MCF 10A (cell line): ENCODE measurements around the gene ARHGEF16. TPM values are rescaled to one million over a fixed set of nuclear protein-coding genes. Genes with fewer than 3 reads are reported as not detected.

Experiments
- BruUV-seq: library from RNA; stranded (reverse); fragments of 400-500 nt; replicated peaks from 2 replicates; lab custom pipeline; 2021; lab: Mats Ljungman, UMichigan
- CTCF ChIA-PET: fragments of 300-600 bp; sonication (Branson Sonifier 250); formaldehyde crosslinking; extraction: SDS; loops from one replicate; lab custom pipeline; 2021; ENCODE audit warnings: antibody characterized with exemption, inconsistent platforms; lab: Yijun Ruan, JAX
- POLR2A ChIA-PET: fragments of 300-600, 350-650 bp; sonication (Branson Sonifier 250); formaldehyde crosslinking; extraction: SDS; loops from one replicate; lab custom pipeline; 2020; ENCODE audit warnings: antibody characterized with exemption, inconsistent platforms; lab: Yijun Ruan, JAX
- DNase-seq: peaks from one replicate; pipeline ENCODE4 v3.0.0-alpha.2; 2018; ENCODE audit not compliant: unreplicated experiment
- H3K27ac Mint-ChIP-seq: one replicate; pipeline ENCODE4 v1.8.0; 2022; ENCODE audit warnings: mild to moderate bottlenecking, low read depth, mixed read lengths; ENCODE audit not compliant: unreplicated experiment
- H3K27me3 Mint-ChIP-seq: one replicate; pipeline ENCODE4 v1.8.0; 2022; ENCODE audit warnings: mixed read lengths; ENCODE audit not compliant: insufficient read depth, unreplicated experiment
- H3K36me3 Mint-ChIP-seq: one replicate; pipeline ENCODE4 v1.8.0; 2022; ENCODE audit warnings: mild to moderate bottlenecking, moderate library complexity, mixed read lengths; ENCODE audit not compliant: insufficient read depth, unreplicated experiment
- H3K4me1 Mint-ChIP-seq: one replicate; pipeline ENCODE4 v1.8.0; 2022; ENCODE audit warnings: mixed read lengths; ENCODE audit not compliant: insufficient read depth, unreplicated experiment
- H3K4me3 Mint-ChIP-seq: one replicate; pipeline ENCODE4 v1.8.0; 2022; ENCODE audit warnings: mild to moderate bottlenecking, moderate library complexity, mixed read lengths; ENCODE audit not compliant: unreplicated experiment
- H3K9me3 Mint-ChIP-seq: one replicate; pipeline ENCODE4 v1.8.0; 2022; ENCODE audit warnings: mixed read lengths; ENCODE audit not compliant: unreplicated experiment
- intact Hi-C: fragments of 100-400 bp; cut with micrococcal nuclease; formaldehyde crosslinking; loops from 2 replicates; pipeline ENCODE4 v1.14.1; 2022
- total RNA-seq: library from RNA; stranded (reverse); gene quantifications from 2 replicates; pipeline ENCODE4 v1.2.3, GENCODE V29; 2022
- TF ChIP-seq, protein P1 (sequence below): fragments of 200-600 bp; IDR thresholded peaks from one replicate; pipeline ENCODE4 v1.8.0; 2022; ENCODE audit warnings: antibody characterized with exemption, mild to moderate bottlenecking; ENCODE audit not compliant: unreplicated experiment

The ARHGEF16 gene
- total RNA-seq, 1 experiment from 2014 or later: 8.6 TPM

DNA sequence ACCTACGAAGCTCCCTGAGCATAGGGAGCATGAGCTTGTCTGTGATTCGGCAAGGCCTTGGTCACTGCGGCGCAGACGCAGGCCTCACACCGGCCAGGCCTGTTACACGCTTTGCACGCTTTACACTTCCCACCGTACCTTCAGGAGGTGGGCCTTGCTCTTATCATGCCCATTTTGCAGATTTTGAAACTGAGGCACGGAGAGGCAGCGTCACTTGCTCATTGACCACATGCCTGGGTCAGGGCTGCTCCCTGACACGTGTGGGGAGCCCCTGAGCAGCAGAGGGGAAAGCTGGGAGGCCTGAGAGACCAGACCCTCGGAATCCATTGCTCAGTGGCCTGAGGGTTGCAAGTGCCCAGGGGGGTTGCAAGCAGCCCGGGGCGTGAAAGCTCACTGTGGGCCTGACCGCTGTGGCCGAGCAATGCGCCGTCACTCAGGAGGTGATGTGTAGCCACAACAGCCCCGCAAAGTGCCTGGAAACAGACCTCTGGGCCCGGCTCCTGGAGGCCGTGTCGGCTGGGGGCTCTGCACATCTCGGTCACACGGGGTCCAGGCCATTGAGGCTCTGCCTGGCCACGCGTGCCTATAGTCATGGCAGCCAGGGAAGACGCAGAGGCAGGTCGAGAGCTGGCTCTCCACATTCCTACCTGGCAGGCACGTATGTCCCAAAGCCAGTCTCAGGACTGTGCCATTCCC lies 6.9 kb downstream of the ARHGEF16 start:
- no peak for DNase-seq
- Mint-ChIP-seq H3K27ac (no peak overlapping the region), H3K27me3 (no peaks in the 10 kb centered on the region), H3K4me1 (no peaks in the 10 kb centered on the region), H3K9me3 (no peaks in the 10 kb centered on the region), H3K4me3 (no peak overlapping the region), H3K36me3 (no peaks in the 10 kb centered on the region)
- intact Hi-C loops: no loop called here
- ChIA-PET CTCF (interaction anchor here (0.9 to 1.4 kb wide), 3 partner anchors 8 to 30 kb away, joined by 4 to 7 read pairs (median 5); no protein-coding TSS in a partner anchor), POLR2A (no interaction called here)
- no TSS peak for BruUV-seq
- TF ChIP-seq, protein P1, sequence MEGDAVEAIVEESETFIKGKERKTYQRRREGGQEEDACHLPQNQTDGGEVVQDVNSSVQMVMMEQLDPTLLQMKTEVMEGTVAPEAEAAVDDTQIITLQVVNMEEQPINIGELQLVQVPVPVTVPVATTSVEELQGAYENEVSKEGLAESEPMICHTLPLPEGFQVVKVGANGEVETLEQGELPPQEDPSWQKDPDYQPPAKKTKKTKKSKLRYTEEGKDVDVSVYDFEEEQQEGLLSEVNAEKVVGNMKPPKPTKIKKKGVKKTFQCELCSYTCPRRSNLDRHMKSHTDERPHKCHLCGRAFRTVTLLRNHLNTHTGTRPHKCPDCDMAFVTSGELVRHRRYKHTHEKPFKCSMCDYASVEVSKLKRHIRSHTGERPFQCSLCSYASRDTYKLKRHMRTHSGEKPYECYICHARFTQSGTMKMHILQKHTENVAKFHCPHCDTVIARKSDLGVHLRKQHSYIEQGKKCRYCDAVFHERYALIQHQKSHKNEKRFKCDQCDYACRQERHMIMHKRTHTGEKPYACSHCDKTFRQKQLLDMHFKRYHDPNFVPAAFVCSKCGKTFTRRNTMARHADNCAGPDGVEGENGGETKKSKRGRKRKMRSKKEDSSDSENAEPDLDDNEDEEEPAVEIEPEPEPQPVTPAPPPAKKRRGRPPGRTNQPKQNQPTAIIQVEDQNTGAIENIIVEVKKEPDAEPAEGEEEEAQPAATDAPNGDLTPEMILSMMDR: no peak

DNA sequence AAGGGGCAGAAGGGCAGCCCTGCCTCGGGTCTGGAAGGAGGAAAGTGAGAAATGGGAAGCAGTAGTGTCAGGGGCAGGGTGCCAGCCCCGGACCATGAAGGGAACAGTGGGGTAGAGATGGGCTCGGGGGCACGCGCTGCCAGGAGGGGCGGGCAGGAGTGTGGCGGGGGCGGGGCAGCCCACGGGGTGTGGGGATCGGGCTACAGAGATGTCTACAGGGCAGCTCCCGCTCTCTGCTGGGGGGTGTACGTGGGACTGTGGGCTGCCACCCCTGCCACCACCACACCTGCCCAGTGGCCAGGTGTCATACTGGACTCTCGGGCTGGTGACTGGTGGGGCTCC lies 7.4 kb downstream of the ARHGEF16 start:
- ChIA-PET CTCF (interaction anchor here (0.6 to 1.4 kb wide), 3 partner anchors 9 to 1555 kb away, joined by 4 to 7 read pairs (median 5); no protein-coding TSS in a partner anchor), POLR2A (no interaction called here)
- Mint-ChIP-seq H3K27ac (no peak overlapping the region), H3K9me3 (no peaks in the 10 kb centered on the region), H3K4me3 (no peak overlapping the region), H3K4me1 (no peaks in the 10 kb centered on the region), H3K36me3 (no peaks in the 10 kb centered on the region), H3K27me3 (no peaks in the 10 kb centered on the region)
- BruUV-seq: no TSS peak
- DNase-seq: no peak
- intact Hi-C loops: no loop called here
- TF ChIP-seq, protein P1: no peak

DNA sequence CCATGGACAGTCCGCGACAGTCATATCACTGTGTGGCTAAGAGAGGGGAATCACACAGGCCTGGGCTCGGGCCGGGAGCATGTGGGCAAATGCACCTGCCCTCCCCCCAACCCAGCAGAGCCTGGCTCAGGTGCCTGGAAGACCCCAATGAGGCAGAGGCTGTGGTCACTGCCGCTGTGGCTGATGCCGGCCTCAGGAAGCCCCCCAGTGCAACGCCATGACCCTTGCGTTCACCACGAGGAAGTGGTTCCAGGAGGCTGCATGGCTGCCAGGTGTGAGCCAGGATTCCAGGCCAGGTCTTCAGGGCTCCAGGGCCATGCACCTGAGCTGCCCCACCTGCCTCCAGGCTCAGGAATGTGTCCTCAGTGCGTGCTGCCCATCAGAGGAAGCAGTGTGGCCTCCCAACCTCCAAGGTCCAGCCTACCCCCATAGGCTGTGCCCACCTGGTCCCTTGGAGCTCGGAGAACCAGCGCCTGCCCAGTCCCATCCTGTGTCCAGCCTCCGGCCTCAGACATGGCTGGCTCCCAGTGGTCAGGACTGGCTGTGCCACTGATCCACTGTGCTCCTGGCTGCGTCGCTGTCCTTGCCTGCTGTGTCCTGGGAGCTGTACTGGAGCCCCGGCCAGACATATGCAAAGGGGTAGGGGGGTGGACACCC lies 8.0 kb downstream of the ARHGEF16 start:
- POLR2A ChIA-PET: interaction anchor here (1.4 kb wide), 1 partner anchor 9 kb away, joined by 3 read pairs; no protein-coding TSS in a partner anchor
- CTCF ChIA-PET: interaction anchor here (0.6 to 2.3 kb wide), 7 partner anchors 9 to 1556 kb away, joined by 3 to 11 read pairs (median 5); no protein-coding TSS in a partner anchor
- Mint-ChIP-seq H3K4me1 (no peaks in the 10 kb centered on the region), H3K27me3 (no peaks in the 10 kb centered on the region), H3K9me3 (no peaks in the 10 kb centered on the region), H3K36me3 (no peaks in the 10 kb centered on the region), H3K27ac (no peak overlapping the region), H3K4me3 (no peak overlapping the region)
- TF ChIP-seq, protein P1: no peak
- BruUV-seq: no TSS peak
- intact Hi-C loops: no loop called here
- no peak for DNase-seq

DNA sequence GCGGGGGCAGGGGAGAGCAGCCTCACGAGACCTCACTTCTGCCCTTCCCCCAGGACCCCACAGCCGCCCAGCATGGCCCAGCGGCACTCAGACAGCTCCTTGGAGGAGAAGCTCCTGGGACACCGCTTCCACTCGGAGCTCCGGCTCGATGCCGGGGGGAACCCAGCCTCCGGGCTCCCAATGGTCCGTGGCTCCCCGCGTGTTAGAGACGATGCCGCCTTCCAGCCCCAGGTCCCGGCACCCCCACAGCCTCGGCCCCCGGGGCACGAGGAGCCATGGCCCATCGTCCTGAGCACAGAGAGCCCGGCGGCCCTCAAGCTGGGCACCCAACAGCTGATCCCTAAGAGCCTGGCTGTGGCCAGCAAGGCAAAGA lies 8.5 kb downstream of the ARHGEF16 start:
- H3K4me3 Mint-ChIP-seq: no peak overlapping the region
- CTCF ChIA-PET: interaction anchor here (0.6 to 2.3 kb wide), 6 partner anchors 9 to 190 kb away, joined by 3 to 11 read pairs (median 4); no protein-coding TSS in a partner anchor
- intact Hi-C loops: no loop called here
- H3K27ac Mint-ChIP-seq: no peak overlapping the region
- TF ChIP-seq, protein P1: no peak
- H3K4me1 Mint-ChIP-seq: no peaks in the 10 kb centered on the region
- POLR2A ChIA-PET: interaction anchor here (1.4 kb wide), 1 partner anchor 10 kb away, joined by 3 read pairs; no protein-coding TSS in a partner anchor
- H3K36me3 Mint-ChIP-seq: no peaks in the 10 kb centered on the region
- no TSS peak for BruUV-seq
- H3K27me3 Mint-ChIP-seq: no peaks in the 10 kb centered on the region
- no peak for DNase-seq
- H3K9me3 Mint-ChIP-seq: no peaks in the 10 kb centered on the region
